Common myeloid progenitor, CD34-positive (primary cell): ENCODE results near the gene PCDHB12.
"Not testable (repeated sequence)": the region's sequence is repeated elsewhere in the genome, so short reads cannot be mapped to it uniquely, and the experiment has no call there.

Source experiments
- CTCF ChIA-PET: fragments of 350-600 bp; sonication (Branson Sonifier 250); formaldehyde crosslinking; loops from one replicate; lab custom pipeline; 2021; ENCODE audit warnings: antibody characterized with exemption; lab: Charles Lee
- POLR2A ChIA-PET: fragments of 350-600 bp; sonication (Branson Sonifier 250); formaldehyde crosslinking; loops from one replicate; lab custom pipeline; 2021; ENCODE audit warnings: antibody characterized with exemption; lab: Charles Lee
- DNase-seq, 3 donors: peaks; one replicate each; pipeline versions ENCODE4 v3.0.0 to v3.0.0-alpha.2; 2013
- H3K27ac ChIP-seq, 2 experiments: 1 replicate in 1 of 2; 2 replicates in 1 of 2; pipeline ENCODE4 v1.7.0; 2013; ENCODE audit warnings: inconsistent platforms in 2 of 2, low read length in 2 of 2, mild to moderate bottlenecking in 2 of 2, low read depth in 1 of 2, moderate library complexity in 1 of 2; ENCODE audit not compliant: severe bottlenecking in 2 of 2, insufficient read depth in 1 of 2, poor library complexity in 1 of 2
- H3K27me3 ChIP-seq, 5 experiments: replicated peaks in 2 of 5; 1 replicate in 3 of 5; 2 replicates in 2 of 5; pipeline versions ENCODE4 v1.6.1 to v1.7.0; 2013; ENCODE audit warnings: low read length in 4 of 5, mild to moderate bottlenecking in 2 of 5, moderate library complexity in 2 of 5, inconsistent platforms in 1 of 5; ENCODE audit not compliant: insufficient read depth in 5 of 5, control insufficient read depth in 4 of 5
- H3K36me3 ChIP-seq, 4 experiments: 1 replicate in 2 of 4; 2 replicates in 2 of 4; pipeline versions ENCODE4 v1.6.1 to v1.7.0; 2013; ENCODE audit warnings: low read length in 3 of 4, control low read depth in 1 of 4, mild to moderate bottlenecking in 1 of 4; ENCODE audit not compliant: control insufficient read depth in 4 of 4, insufficient read depth in 4 of 4
- H3K4me1 ChIP-seq, 4 experiments: 1 replicate in 3 of 4; 2 replicates in 1 of 4; pipeline versions ENCODE4 v1.6.1 to v1.7.1; 2013; ENCODE audit warnings: low read length in 3 of 4, mild to moderate bottlenecking in 3 of 4, control low read depth in 1 of 4, inconsistent platforms in 1 of 4, moderate library complexity in 1 of 4; ENCODE audit not compliant: control insufficient read depth in 4 of 4, insufficient read depth in 4 of 4; ENCODE audit errors: control extremely low read depth in 1 of 4
- H3K4me3 ChIP-seq, 7 experiments: 1 replicate in 4 of 7; 2 replicates in 3 of 7; pipeline versions ENCODE4 v1.5.1 to v1.7.0; 2013; ENCODE audit warnings: mild to moderate bottlenecking in 7 of 7, low read length in 6 of 7, moderate library complexity in 6 of 7, inconsistent platforms in 2 of 7, low read depth in 2 of 7, control low read depth in 1 of 7; ENCODE audit not compliant: insufficient read depth in 4 of 7, control insufficient read depth in 1 of 7; ENCODE audit errors: extremely low read depth in 1 of 7
- H3K9me3 ChIP-seq, 5 experiments: 1 replicate in 4 of 5; 2 replicates in 1 of 5; pipeline versions ENCODE4 v1.6.1 to v1.7.1; 2013; ENCODE audit warnings: low read length in 4 of 5, mild to moderate bottlenecking in 2 of 5, inconsistent platforms in 1 of 5, low read depth in 1 of 5, moderate library complexity in 1 of 5; ENCODE audit not compliant: control insufficient read depth in 4 of 5, insufficient read depth in 2 of 5; ENCODE audit errors: control extremely low read depth in 1 of 5
- WGBS: methylation state at CpG from one replicate; pipeline ENCODE4 v1.1.5; 2013; ENCODE audit not compliant: insufficient coverage; 5-methylcytosine and 5-hydroxymethylcytosine counted together

The PCDHB12 gene

DNA sequence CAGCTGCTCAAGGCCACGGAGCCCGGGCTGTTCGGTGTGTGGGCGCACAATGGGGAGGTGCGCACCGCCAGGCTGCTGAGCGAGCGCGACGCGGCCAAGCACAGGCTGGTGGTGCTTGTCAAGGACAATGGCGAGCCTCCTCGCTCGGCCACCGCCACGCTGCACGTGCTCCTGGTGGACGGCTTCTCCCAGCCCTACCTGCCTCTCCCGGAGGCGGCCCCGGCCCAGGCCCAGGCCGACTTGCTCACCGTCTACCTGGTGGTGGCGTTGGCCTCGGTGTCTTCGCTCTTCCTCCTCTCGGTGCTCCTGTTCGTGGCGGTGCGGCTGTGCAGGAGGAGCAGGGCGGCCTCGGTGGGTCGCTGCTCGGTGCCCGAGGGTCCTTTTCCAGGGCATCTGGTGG, 19.4 kb upstream of the PCDHB12 start:
- H3K4me1 ChIP-seq, H3K4me3 ChIP-seq, H3K27ac ChIP-seq, DNase-seq, CTCF ChIA-PET, H3K36me3 ChIP-seq, POLR2A ChIA-PET: not testable (repeated sequence)
- H3K9me3 ChIP-seq, result peaks cover 0 to 19% (median 14%) of the 10 kb centered on the region in 5 experiments
- H3K27me3 ChIP-seq, result peaks cover 5 to 48% (median 10%) of the 10 kb centered on the region in 5 experiments
- 17% methylated on average over 14 of the region's 35 CpGs for WGBS

DNA sequence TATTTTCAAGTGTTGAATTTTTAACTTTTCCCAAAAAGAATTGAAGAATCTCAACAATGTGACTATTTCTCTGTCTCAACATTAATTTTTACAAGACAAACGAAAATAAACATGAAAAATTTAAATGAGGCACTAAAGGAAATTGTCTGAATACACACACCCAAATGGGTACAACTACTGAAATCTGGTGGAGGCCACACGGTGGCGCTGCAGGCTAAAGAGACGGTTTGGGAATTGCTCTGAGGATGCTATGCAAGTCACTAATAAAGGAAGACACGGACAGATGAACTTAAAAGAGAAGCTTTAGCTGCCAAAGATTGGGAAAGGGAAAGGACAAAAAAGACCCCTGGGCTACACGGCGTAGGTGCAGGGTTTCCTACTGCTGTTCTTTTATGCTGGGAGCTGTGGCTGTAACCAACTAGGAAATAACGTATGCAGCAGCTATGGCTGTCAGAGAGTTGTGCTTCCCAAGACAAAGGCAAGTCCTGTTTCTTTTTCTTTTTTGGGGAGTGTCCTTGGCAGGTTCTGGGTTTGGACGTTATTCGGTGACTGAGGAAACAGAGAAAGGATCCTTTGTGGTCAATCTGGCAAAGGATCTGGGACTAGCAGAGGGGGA, 16.3 kb upstream of the PCDHB12 start, which contains the start of gene PCDHB10:
TSS of gene PCDHB10 (plus strand) at position 244 of the 616 bp plus-strand sequence. CDS start at position 444, 200 bp downstream.
- DNase-seq, result peak in 2 of 3 donors; percentile 16 to 18
- CTCF ChIA-PET, result no interaction called here
- no peak within 1 kb of the TSS for H3K4me3 ChIP-seq

DNA sequence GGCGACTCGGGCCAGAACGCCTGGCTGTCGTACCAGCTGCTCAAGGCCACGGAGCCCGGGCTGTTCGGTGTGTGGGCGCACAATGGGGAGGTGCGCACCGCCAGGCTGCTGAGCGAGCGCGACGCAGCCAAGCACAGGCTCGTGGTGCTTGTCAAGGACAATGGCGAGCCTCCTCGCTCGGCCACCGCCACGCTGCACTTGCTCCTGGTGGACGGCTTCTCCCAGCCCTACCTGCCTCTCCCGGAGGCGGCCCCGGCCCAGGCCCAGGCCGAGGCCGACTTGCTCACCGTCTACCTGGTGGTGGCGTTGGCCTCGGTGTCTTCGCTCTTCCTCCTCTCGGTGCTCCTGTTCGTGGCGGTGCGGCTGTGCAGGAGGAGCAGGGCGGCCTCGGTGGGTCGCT, 14.2 kb upstream of the PCDHB12 start:
- H3K4me1 ChIP-seq, POLR2A ChIA-PET, H3K4me3 ChIP-seq, H3K36me3 ChIP-seq, DNase-seq, CTCF ChIA-PET, H3K27ac ChIP-seq: not testable (repeated sequence)
- H3K9me3 ChIP-seq, result peaks cover 2 to 18% (median 11%) of the 10 kb centered on the region in 5 experiments
- no CpG with 5 or more reads among the region's 37 CpGs for WGBS
- peaks cover 3 to 28% (median 4%) of the 10 kb centered on the region in 5 experiments for H3K27me3 ChIP-seq

More for the DNA sequence above, 16.3 kb upstream of the PCDHB12 start, which contains the start of gene PCDHB10:
- WGBS, result 7% methylated on average over 7 of the region's 10 CpGs
- Histone ChIP-seq H3K36me3 (no peaks in the 10 kb centered on the region), H3K4me1 (no peaks in the 10 kb centered on the region), H3K27ac (no peak within 1 kb of the TSS), H3K27me3 (peaks cover 3 to 40% (median 8%) of the 10 kb centered on the region in 5 experiments), H3K9me3 (peaks cover 0 to 16% (median 8%) of the 10 kb centered on the region in 5 experiments)
- POLR2A ChIA-PET, result interaction anchor here (0.6 kb wide), 1 partner anchor 245 kb away, joined by 3 read pairs; no protein-coding TSS in a partner anchor

DNA sequence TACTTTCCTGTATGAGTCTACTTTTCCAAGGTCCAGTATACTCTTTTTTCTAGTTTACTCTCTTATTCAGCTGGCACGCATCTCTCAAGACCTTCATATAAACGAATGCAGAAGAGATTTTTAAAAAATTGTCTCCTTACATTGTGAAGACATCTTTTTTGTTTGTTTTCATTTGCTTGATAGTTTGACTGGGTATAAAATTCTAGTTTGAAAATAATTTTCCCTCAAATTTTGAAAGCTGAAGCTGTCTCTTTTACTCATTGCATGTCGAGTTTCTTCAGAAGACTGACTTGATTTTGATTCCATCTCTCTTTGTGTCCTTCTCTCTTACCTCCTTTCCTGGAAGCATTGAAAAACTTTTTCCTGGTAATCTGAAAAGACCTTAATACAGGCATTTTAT, 12.2 kb upstream of the PCDHB12 start:
- Histone ChIP-seq H3K36me3 (no peaks in the 10 kb centered on the region), H3K27ac (no peak overlapping the region), H3K9me3 (peaks cover 11 to 34% (median 14%) of the 10 kb centered on the region in 5 experiments), H3K4me3 (no peak overlapping the region), H3K27me3 (peaks cover 3 to 41% (median 9%) of the 10 kb centered on the region in 5 experiments), H3K4me1 (no peaks in the 10 kb centered on the region)
- no peak for DNase-seq
- ChIA-PET CTCF (no interaction called here), POLR2A (no interaction called here)
- 80% methylated on average over 1 of the region's 3 CpGs for WGBS

DNA sequence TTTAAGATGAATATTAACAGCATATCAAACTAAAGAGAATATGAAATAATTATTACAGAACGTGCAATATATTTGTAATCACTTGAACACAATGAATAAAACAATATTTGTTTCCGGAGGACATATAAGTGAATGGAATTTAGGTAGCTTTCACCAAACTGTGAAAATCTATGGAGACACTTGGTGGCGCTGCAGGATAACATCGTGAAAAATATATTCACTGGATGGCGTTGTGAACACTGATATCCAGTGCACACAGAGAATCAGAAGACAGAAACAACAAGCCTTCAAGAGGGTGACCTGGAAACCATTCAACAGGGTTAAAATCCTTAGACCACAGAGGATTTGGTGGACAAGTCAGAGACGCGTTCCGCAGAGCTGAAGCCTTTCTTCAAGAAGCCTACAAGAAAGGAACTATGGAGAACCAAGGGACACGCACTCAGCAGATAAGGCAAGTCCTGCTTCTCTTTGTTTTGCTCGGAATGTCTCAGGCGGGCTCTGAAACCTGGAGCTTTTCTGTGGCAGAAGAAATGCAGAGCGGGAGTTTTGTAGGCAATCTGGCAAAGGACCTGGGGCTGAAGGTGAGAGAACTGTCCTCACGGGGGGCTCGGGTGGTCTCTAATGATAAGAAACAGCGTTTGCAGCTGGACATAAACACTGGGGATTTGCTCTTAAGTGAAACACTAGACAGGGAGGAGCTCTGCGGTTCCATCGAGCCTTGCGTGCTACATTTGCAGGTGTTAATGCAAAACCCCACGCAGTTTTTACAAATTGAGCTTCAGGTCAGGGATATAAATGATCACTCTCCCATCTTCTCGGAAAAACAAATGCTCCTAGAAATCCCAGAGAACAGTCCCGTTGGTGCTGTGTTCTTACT, 8.9 kb upstream of the PCDHB12 start, which contains the start of gene PCDHB11:
TSS of gene PCDHB11 (plus strand) at position 269 of the 877 bp plus-strand sequence. CDS start at position 417, 148 bp downstream.
- Histone ChIP-seq H3K4me3 (peak within 1 kb of the TSS in 1 of 7 experiments; percentile 19), H3K9me3 (peaks cover 11 to 35% (median 15%) of the 10 kb centered on the region in 5 experiments), H3K27ac (no peak within 1 kb of the TSS), H3K27me3 (peaks cover 3 to 31% (median 6%) of the 10 kb centered on the region in 5 experiments), H3K36me3 (no peaks in the 10 kb centered on the region), H3K4me1 (no peaks in the 10 kb centered on the region)
- whole genome bisulfite sequencing, result 42% methylated on average over 18 of the region's 21 CpGs
- peak in 2 of 3 donors; percentile 2 to 3 for DNase-seq
- CTCF ChIA-PET, result no interaction called here
- POLR2A ChIA-PET, result interaction anchor here (0.5 to 1.0 kb wide), 2 partner anchors 33 to 39 kb away, joined by 3 read pairs; no protein-coding TSS in a partner anchor

DNA sequence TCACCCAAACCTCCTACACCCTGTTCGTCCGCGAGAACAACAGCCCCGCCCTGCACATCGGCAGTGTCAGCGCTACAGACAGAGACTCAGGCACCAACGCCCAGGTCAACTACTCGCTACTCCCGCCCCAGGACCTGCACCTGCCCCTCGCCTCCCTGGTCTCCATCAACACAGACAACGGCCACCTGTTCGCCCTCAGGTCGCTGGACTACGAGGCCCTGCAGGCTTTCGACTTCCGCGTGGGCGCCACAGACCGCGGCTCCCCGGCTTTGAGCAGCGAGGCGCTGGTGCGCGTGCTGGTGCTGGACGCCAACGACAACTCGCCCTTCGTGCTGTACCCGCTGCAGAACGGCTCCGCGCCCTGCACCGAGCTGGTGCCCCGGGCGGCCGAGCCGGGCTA, 7.4 kb upstream of the PCDHB12 start:
- Histone ChIP-seq H3K27me3 (peaks cover 3 to 29% (median 4%) of the 10 kb centered on the region in 5 experiments), H3K9me3 (peaks cover 12 to 34% (median 15%) of the 10 kb centered on the region in 5 experiments)
- DNase-seq, H3K36me3 ChIP-seq, H3K27ac ChIP-seq, POLR2A ChIA-PET, CTCF ChIA-PET, H3K4me3 ChIP-seq, H3K4me1 ChIP-seq: not testable (repeated sequence)
- 41% methylated on average over 8 of the region's 38 CpGs for WGBS
